Heart left ventricle (tissue), 16 donors: Measurements from ENCODE around the gene FAM20C. TPM values are rescaled to one million over a fixed set of nuclear protein-coding genes. Genes with fewer than 3 reads are reported as not detected.

Experiments
- ATAC-seq, 4 donors: fragments of 200-7000 bp; cut with Tn5 transposase; one replicate each; pipeline ENCODE4 v1.9.1; 2020 to 2022; ENCODE audit warnings: moderate library complexity in 4 of 4, mild to moderate bottlenecking in 3 of 4, moderate number of reproducible peaks in 1 of 4
- DNase-seq, 5 donors: peaks; one replicate each; pipeline ENCODE4 v3.0.0-alpha.2; 2020
- H3K27ac ChIP-seq, 12 donors: fragments of 200-600 bp; sonication (generic) in 4 of 12; one replicate each; pipeline versions ENCODE4 v1.5.0 to v1.8.0; 2016 to 2022; ENCODE audit warnings: mild to moderate bottlenecking in 2 of 12
- H3K27me3 ChIP-seq, 9 donors: fragments of 200-600 bp; sonication (generic) in 2 of 9; one replicate each; pipeline versions ENCODE4 v1.5.1 to v1.8.0; 2016 to 2022; ENCODE audit warnings: mild to moderate bottlenecking in 3 of 9
- H3K36me3 ChIP-seq, 9 donors: fragments of 200-600 bp; sonication (generic) in 2 of 9; one replicate each; pipeline versions ENCODE4 v1.5.0 to v1.8.0; 2018 to 2022; ENCODE audit warnings: mild to moderate bottlenecking in 2 of 9
- H3K4me1 ChIP-seq, 12 donors: fragments of 200-600 bp; sonication (generic) in 4 of 12; one replicate each; pipeline versions ENCODE4 v1.5.0 to v1.8.0; 2016 to 2022; ENCODE audit warnings: mild to moderate bottlenecking in 3 of 12
- H3K4me3 ChIP-seq, 12 donors: fragments of 200-600 bp; sonication (generic) in 4 of 12; one replicate each; pipeline versions ENCODE4 v1.5.0 to v1.8.0; 2017 to 2022; ENCODE audit warnings: mild to moderate bottlenecking in 9 of 12, moderate library complexity in 4 of 12
- H3K9me3 ChIP-seq, 12 donors: fragments of 200-600 bp; sonication (generic) in 4 of 12; one replicate each; pipeline versions ENCODE4 v1.5.0 to v1.8.0; 2016 to 2022; ENCODE audit warnings: mild to moderate bottlenecking in 1 of 12
- CTCF ChIP-seq, 12 donors: fragments of 200-600 bp; sonication (generic) in 4 of 12; IDR thresholded peaks; one replicate each; pipeline versions ENCODE4 v1.5.0 to v1.8.0; 2018 to 2022; ENCODE audit warnings: antibody characterized with exemption in 12 of 12, mild to moderate bottlenecking in 5 of 12
- POLR2A ChIP-seq, 2 donors: fragments of 450-650 bp; IDR thresholded peaks; one replicate each; pipeline ENCODE4 v1.6.1; 2017; ENCODE audit warnings: antibody characterized with exemption in 2 of 2, mild to moderate bottlenecking in 2 of 2, moderate library complexity in 2 of 2
- WGBS, 4 donors: extraction: QIAGEN DNeasy Blood & Tissue Kit in 2 of 4; methylation state at CpG; one replicate each; pipeline versions ENCODE4 v1.1.5 to v1.1.7; 2013 to 2018; 5-methylcytosine and 5-hydroxymethylcytosine counted together
- intact Hi-C, 10 donors: fragments of 100-400 bp; cut with DNase I; formaldehyde crosslinking; loops; one replicate each; pipeline versions ENCODE4 v1.11.1 to v1.14.2; 2022
- polyA plus RNA-seq, 2 donors: library from polyadenylated mRNA; stranded (reverse); fragments of 200-250 nt; gene quantifications; one replicate each; pipeline ENCODE4 v1.2.3, GENCODE V29; 2013
- total RNA-seq, 9 donors: library from RNA; depleted of rRNA in 2 of 9; stranded (reverse); fragments of >200 nt in 2 of 9; fragmentation: NEBNext Ultra II Directional in 3 of 9; extraction: Animal tissue kit (Norgen Biotek cat#: 25700) in 3 of 9; gene quantifications; one replicate each; pipeline versions ENCODE4 v1.1.0 to v1.2.4, GENCODE V29; 2016 to 2023
- donor health status: ischemic (EF 13 %, LVEDD 7.1; RV severe dilation, severe dysfunction).
- donor health status: healthy with polysubstance abuse.
- donor health status: DM: no; HTN: yes; CAD: no.
- donor health status: DM: no; HTN: no; CAD: no.
- donor health status: ischemic (EF 25% LVEDD 6.9; RV normal size, moderate dysfunction).
- donor health status: ischemic (EF 25% LVEDD 5.7; RV mildly dilated, moderate dysfunction).
- donor health status: healthy.
- donor health status: DM: yes; HTN: yes; CAD: no.
- donor health status: ischemic (EF 35%, LVEDD 5.7; RV mildly dilated, moderate dysfunction).
- donor health status: nonischemic (EF 11% LVEDD 7.7; RV severe dilation, severe dysfunction).
- donor health status: DM: yes; HTN: yes; CAD: no.
- donor health status: PGD.
- donor health status: ischemic (EF 29% LVEDD 5.4; RV normal size, mild dysfunction).
- donor health status: nonischemic (EF 23%, LVEDD 6.1; RV moderate dilation, normal function).

Gene FAM20C
- total and polyA plus RNA-seq, 11 donors = 11.1 to 52.0 (median 21.0) TPM

DNA sequence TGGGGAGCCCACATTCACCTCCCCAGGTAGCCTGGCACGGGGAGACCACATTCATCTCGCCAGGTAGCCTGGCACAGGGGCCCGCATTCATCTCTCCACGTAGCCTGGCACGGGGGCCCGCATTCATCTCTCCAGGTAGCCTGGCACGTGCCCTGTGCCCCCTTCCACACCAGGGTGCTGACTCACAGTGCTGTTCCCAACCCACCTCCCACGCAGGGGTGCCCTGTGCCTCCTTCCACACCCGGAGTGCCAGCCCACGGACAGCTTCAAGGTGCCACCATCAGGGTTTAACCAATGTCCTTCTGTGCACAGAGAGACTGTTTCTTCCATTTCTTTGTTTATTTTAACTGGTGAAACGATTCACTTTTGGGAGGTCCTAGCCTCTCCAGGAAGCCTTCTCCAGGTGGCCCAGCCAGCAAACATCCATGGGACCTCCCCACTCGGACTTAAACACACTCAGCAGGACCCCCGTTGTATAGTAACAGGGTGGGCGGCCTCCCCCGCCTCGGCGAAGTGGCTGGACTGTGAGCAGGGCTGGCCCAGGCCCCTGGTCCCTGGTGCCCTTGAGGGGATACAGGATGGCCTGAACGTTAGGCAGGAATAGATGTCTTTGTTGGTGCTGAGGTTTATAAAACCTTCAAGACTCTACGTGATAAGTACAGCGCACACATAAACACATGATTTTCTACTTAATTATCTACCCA, 56.5 kb downstream of the FAM20C start:
- DNase-seq (no peak), ATAC-seq (no peak)
- H3K4me3 ChIP-seq = no peak overlapping the region
- H3K27me3 ChIP-seq = no peaks in the 10 kb centered on the region
- H3K9me3 ChIP-seq = no peaks in the 10 kb centered on the region
- H3K36me3 ChIP-seq = peaks cover 0 to 79% (median 63%) of the 10 kb centered on the region in 9 donors
- intact Hi-C loops = no loop called here
- H3K4me1 ChIP-seq = no peaks in the 10 kb centered on the region
- no peak overlapping the region for H3K27ac ChIP-seq
- WGBS, 4 donors = 90 to 91% (median 90%) methylated on average over 19 to 20 of the region's 20 CpGs
- TF ChIP-seq CTCF (IDR thresholded peaks at IDR 0.05) (no peak), POLR2A (IDR thresholded peaks at IDR 0.05) (no peak)

DNA sequence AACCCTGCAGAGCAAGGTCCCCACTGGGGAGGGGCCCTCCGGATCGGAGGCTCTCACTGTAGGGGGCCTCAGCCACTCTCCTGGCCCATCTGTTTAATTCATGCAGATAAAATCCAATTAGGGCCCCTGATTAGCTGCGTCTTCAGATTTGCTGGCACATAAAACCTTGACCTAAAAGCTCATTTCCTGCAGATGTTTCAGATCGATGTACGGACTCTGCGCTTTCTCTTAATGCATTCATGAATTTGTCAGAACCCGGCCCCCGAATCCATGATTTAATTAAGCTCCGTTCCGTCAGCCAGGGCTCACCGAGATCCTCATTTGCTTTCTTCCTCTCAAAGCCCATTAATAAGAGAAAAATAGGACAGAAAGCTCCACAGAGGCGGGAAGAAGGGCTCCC, 57.6 kb downstream of the FAM20C start:
- 90 to 93% (median 91%) methylated on average over 12 of the region's 12 CpGs for WGBS, 4 donors
- no peak for TF ChIP-seq POLR2A (IDR thresholded peaks at IDR 0.05)
- H3K36me3 ChIP-seq = peaks cover 0 to 84% (median 66%) of the 10 kb centered on the region in 9 donors
- H3K27me3 ChIP-seq = no peaks in the 10 kb centered on the region
- no peak for DNase-seq
- no peaks in the 10 kb centered on the region for H3K9me3 ChIP-seq
- H3K4me1 ChIP-seq = no peaks in the 10 kb centered on the region
- H3K4me3 ChIP-seq = no peak overlapping the region
- ATAC-seq = no peak
- no peak overlapping the region for H3K27ac ChIP-seq
- intact Hi-C loops = no loop called here

DNA sequence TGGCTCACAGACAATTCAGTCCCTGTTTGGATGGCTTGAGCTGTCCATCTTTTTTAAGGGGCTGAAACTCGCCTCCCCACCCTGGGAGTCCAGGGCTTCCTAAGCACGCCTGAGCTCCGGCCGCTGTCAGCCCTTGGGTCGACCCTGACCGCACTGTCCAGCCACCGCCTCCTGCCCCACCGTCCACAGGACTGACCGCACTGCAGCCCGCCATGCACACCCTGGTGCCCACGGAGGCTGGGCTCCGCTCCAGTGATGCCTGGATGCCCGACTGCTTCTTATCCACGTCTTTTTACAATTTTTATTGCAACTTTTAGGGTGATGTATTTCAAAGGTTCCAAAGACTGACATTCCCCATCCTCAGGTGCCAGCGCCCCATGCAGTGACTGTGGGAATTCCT, 58.2 kb downstream of the FAM20C start:
- TF ChIP-seq POLR2A (IDR thresholded peaks at IDR 0.05) (no peak), CTCF (IDR thresholded peaks at IDR 0.05) (no peak)
- Histone ChIP-seq H3K9me3 (no peaks in the 10 kb centered on the region), H3K36me3 (peaks cover 0 to 84% (median 66%) of the 10 kb centered on the region in 9 donors), H3K27ac (no peak overlapping the region), H3K4me3 (no peak overlapping the region), H3K27me3 (no peaks in the 10 kb centered on the region), H3K4me1 (no peaks in the 10 kb centered on the region)
- intact Hi-C loops = no loop called here
- DNase-seq (peak in 1 of 5 donors; percentile 51), ATAC-seq (no peak)
- 90 to 97% (median 94%) methylated on average over 15 of the region's 15 CpGs for WGBS, 4 donors

DNA sequence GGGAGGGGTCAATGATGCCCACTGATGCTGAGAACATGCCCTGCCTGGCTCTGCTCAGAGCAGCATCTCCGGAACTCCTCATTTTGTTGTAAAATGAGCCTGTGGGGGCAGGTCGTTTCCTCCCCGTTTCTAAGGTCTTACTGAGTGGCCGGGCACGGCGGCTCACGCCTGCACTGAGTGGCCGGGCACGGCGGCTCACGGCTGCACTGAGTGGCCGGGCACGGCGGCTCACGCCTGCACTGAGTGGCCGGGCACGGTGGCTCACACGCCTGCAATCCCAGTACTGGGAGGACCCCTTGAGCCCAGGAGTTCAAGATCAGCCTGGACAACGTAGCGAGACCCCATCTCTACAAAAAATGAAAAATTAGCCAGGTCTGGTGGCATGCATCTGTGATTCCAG, 58.6 kb downstream of the FAM20C start:
- H3K9me3 ChIP-seq = no peaks in the 10 kb centered on the region
- ATAC-seq (peak in 1 of 4 donors; percentile 48), DNase-seq (peak in 1 of 5 donors; percentile 23)
- H3K36me3 ChIP-seq = peaks cover 0 to 86% (median 70%) of the 10 kb centered on the region in 9 donors
- H3K4me1 ChIP-seq = no peaks in the 10 kb centered on the region
- 95 to 97% (median 96%) methylated on average over 18 to 20 of the region's 20 CpGs for WGBS, 4 donors
- no peak overlapping the region for H3K4me3 ChIP-seq
- intact Hi-C loops = no loop called here
- TF ChIP-seq POLR2A (IDR thresholded peaks at IDR 0.05) (no peak), CTCF (IDR thresholded peaks at IDR 0.05) (no peak)
- H3K27ac ChIP-seq = no peak overlapping the region
- no peaks in the 10 kb centered on the region for H3K27me3 ChIP-seq
